A673 (cell line): ENCODE results near the gene RCBTB1. TPM values are rescaled to one million over a fixed set of nuclear protein-coding genes. Genes with fewer than 3 reads are reported as not detected.

Source experiments
- BruUV-seq: library from RNA; stranded (reverse); fragments of 400-500 nt; replicated peaks from 2 replicates; lab custom pipeline; 2021; lab: Mats Ljungman, UMichigan
- CTCF ChIA-PET: fragments of 300-600 bp; sonication (Branson Sonifier 250); formaldehyde crosslinking; loops from one replicate; lab custom pipeline; 2022; ENCODE audit warnings: antibody characterized with exemption; lab: Charles Lee
- POLR2A ChIA-PET: fragments of 300-600 bp; sonication (Branson Sonifier 250); formaldehyde crosslinking; loops from one replicate; lab custom pipeline; 2022; ENCODE audit warnings: antibody characterized with exemption; ENCODE audit not compliant: low non-redundant PET; lab: Charles Lee
- DNase-seq: peaks from one replicate; pipeline ENCODE4 v3.0.0-alpha.2; 2015; ENCODE audit warnings: low spot score
- H3K27ac ChIP-seq: fragments of 200-600 bp; sonication (generic); 2 replicates; pipeline ENCODE4 v1.5.1; 2016; ENCODE audit warnings: mixed run types, low read depth, mild to moderate bottlenecking, mixed read lengths, antibody characterized with exemption, low read length; ENCODE audit not compliant: poor library complexity, severe bottlenecking
- H3K27me3 ChIP-seq: fragments of 200-600 bp; sonication (generic); replicated peaks from 2 replicates; pipeline ENCODE4 v1.6.1; 2017; ENCODE audit warnings: mixed run types, low read depth, mild to moderate bottlenecking, mixed read lengths, antibody characterized with exemption, low read length; ENCODE audit not compliant: insufficient read depth, poor library complexity
- H3K36me3 ChIP-seq: fragments of 200-600 bp; sonication (generic); 2 replicates; pipeline ENCODE4 v1.6.1; 2016; ENCODE audit warnings: mixed run types, mild to moderate bottlenecking, mixed read lengths, antibody characterized with exemption, low read length; ENCODE audit not compliant: insufficient read depth, poor library complexity, severe bottlenecking
- H3K4me1 ChIP-seq: fragments of 200-600 bp; sonication (generic); 2 replicates; pipeline ENCODE4 v1.6.1; 2017; ENCODE audit warnings: mixed run types, mild to moderate bottlenecking, mixed read lengths, antibody characterized with exemption, low read length; ENCODE audit not compliant: insufficient read depth, poor library complexity, severe bottlenecking
- H3K4me3 ChIP-seq: fragments of 200-600 bp; sonication (generic); 2 replicates; pipeline ENCODE4 v1.5.1; 2016; ENCODE audit warnings: low read depth, mixed run types, mild to moderate bottlenecking, mixed read lengths, low read length; ENCODE audit not compliant: poor library complexity, severe bottlenecking
- H3K9me3 ChIP-seq: fragments of 200-600 bp; sonication (generic); 2 replicates; pipeline ENCODE4 v1.6.1; 2016; ENCODE audit warnings: mixed run types, low read depth, mild to moderate bottlenecking, mixed read lengths, antibody characterized with exemption, low read length; ENCODE audit not compliant: poor library complexity, severe bottlenecking
- EZH2 ChIP-seq: fragments of 200-600 bp; sonication (generic); IDR thresholded peaks from 2 replicates; pipeline ENCODE4 v1.6.1; 2017; ENCODE audit warnings: borderline replicate concordance, low read depth, mild to moderate bottlenecking, mixed read lengths, antibody characterized with exemption, low read length; ENCODE audit not compliant: poor library complexity, severe bottlenecking
- intact Hi-C: fragments of 100-400 bp; cut with micrococcal nuclease; formaldehyde crosslinking; loops from one replicate; pipeline ENCODE4 v1.10.0; 2022; ENCODE audit not compliant: unreplicated experiment
- total RNA-seq: library from RNA; stranded (reverse); gene quantifications from 2 replicates; pipeline ENCODE4 v1.2.3, GENCODE V29; 2021
- TF ChIP-seq, protein P1 (sequence below): fragments of 300-800, 200-600 bp; sonication (generic); conservative IDR thresholded peaks from 2 replicates; pipeline ENCODE4 v1.5.1; 2017; ENCODE audit warnings: low read depth, mild to moderate bottlenecking, antibody characterized with exemption, low read length, moderate library complexity, mixed read lengths

Gene RCBTB1
- total RNA-seq, 1 experiment from 2014 or later = 12.7 TPM

DNA sequence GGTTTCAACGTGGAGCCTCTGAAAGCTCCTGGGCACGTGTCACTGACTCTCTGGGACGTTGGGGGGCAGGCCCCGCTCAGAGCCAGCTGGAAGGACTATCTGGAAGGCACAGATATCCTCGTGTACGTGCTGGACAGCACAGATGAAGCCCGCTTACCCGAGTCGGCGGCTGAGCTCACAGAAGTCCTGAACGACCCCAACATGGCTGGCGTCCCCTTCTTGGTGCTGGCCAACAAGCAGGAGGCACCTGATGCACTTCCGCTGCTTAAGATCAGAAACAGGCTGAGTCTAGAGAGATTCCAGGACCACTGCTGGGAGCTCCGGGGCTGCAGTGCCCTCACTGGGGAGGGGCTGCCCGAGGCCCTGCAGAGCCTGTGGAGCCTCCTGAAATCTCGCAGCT is 45.2 kb upstream of the RCBTB1 start:
- no peaks in the 10 kb centered on the region for H3K4me1 ChIP-seq
- POLR2A ChIA-PET = no interaction called here
- CTCF ChIA-PET = no interaction called here
- DNase-seq = no peak
- no TSS peak for BruUV-seq
- no peaks in the 10 kb centered on the region for H3K36me3 ChIP-seq
- no peak overlapping the region for H3K4me3 ChIP-seq
- intact Hi-C loops = no loop called here
- no peaks in the 10 kb centered on the region for H3K27me3 ChIP-seq
- no peaks in the 10 kb centered on the region for H3K9me3 ChIP-seq
- H3K27ac ChIP-seq = no peak overlapping the region
- TF ChIP-seq, protein P1, sequence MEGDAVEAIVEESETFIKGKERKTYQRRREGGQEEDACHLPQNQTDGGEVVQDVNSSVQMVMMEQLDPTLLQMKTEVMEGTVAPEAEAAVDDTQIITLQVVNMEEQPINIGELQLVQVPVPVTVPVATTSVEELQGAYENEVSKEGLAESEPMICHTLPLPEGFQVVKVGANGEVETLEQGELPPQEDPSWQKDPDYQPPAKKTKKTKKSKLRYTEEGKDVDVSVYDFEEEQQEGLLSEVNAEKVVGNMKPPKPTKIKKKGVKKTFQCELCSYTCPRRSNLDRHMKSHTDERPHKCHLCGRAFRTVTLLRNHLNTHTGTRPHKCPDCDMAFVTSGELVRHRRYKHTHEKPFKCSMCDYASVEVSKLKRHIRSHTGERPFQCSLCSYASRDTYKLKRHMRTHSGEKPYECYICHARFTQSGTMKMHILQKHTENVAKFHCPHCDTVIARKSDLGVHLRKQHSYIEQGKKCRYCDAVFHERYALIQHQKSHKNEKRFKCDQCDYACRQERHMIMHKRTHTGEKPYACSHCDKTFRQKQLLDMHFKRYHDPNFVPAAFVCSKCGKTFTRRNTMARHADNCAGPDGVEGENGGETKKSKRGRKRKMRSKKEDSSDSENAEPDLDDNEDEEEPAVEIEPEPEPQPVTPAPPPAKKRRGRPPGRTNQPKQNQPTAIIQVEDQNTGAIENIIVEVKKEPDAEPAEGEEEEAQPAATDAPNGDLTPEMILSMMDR = no peak
- TF ChIP-seq EZH2 = no peak

DNA sequence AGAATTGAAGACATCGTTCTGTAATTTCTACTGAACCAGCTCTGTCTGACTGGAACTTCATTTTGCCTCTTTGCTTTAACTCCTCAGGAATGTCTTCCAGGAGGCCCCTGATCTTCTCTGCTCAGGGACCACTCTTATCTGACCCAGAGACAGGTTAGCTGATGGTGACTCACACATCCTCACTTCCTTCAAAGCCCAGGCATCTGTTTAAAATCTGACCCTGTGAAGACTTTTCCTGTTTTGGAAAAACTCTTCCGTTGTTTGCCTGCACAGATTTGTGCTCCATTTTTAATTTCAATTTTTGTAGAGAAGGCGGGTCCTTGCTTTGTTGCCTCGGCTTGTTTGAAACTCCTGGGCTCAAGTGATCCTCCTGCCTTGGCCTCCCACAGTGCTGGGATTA is 44.6 kb upstream of the RCBTB1 start:
- intact Hi-C loops = no loop called here
- Histone ChIP-seq H3K27me3 (no peaks in the 10 kb centered on the region), H3K27ac (no peak overlapping the region), H3K9me3 (no peaks in the 10 kb centered on the region), H3K4me1 (no peaks in the 10 kb centered on the region), H3K36me3 (no peaks in the 10 kb centered on the region), H3K4me3 (no peak overlapping the region)
- ChIA-PET POLR2A (no interaction called here), CTCF (no interaction called here)
- BruUV-seq = no TSS peak
- no peak for DNase-seq
- no peak for TF ChIP-seq EZH2
- TF ChIP-seq, protein P1 = no peak

- no peaks in the 10 kb centered on the region for H3K27me3 ChIP-seq
- POLR2A ChIA-PET = no interaction called here
- no peak for DNase-seq
- no peaks in the 10 kb centered on the region for H3K9me3 ChIP-seq
- no peak overlapping the region for H3K4me3 ChIP-seq
- H3K4me1 ChIP-seq = no peaks in the 10 kb centered on the region
- BruUV-seq = no TSS peak
- H3K27ac ChIP-seq = no peak overlapping the region
- CTCF ChIA-PET = no interaction called here
- TF ChIP-seq EZH2 = no peak
- TF ChIP-seq, protein P1 = no peak
- no peaks in the 10 kb centered on the region for H3K36me3 ChIP-seq
- intact Hi-C loops = no loop called here
Measured at GRCh38 chr13:49629196-49629938, 44.0 kb upstream of the RCBTB1 start.
